ENCODE measurements around the gene GPX4. TPM values are rescaled to one million over a fixed set of nuclear protein-coding genes. Genes with fewer than 3 reads are reported as not detected.

Gene GPX4
- total and polyA plus RNA-seq, 9 of the 15 experiments (the other 6 are each of a cell fraction or from before 2014, with no cell fraction given): 61.4 to 661 (median 349) TPM

GRCh38 chr19:1112268-1113029 is 8.7 kb downstream of the GPX4 start (continued):
- no peak for TF ChIP-seq IRF9 (tag; IDR thresholded peaks at IDR 0.05)
- TF ChIP-seq POLR2A (conservative IDR thresholded peaks at IDR 0.05): peak; percentile 60
- no peak for TF ChIP-seq ZBTB17 (CRISPR knock-in tag; IDR thresholded peaks at IDR 0.05)
- TF ChIP-seq OTX1 (CRISPR knock-in tag; IDR thresholded peaks at IDR 0.05): no peak
- TF ChIP-seq GABPB2 (CRISPR knock-in tag; conservative IDR thresholded peaks at IDR 0.05): no peak
- no peak for TF ChIP-seq NFATC3 (IDR thresholded peaks at IDR 0.05)
- no peak for TF ChIP-seq ELF1 (tag; IDR thresholded peaks at IDR 0.05)
- TF ChIP-seq NCOA6 (IDR thresholded peaks at IDR 0.05): no peak
- peak; percentile 46; the same call in 1 of the 2 replicates for TF ChIP-seq RB1 (IDR thresholded peaks at IDR 0.05; ENCODE audit: low read depth)
- no peak for TF ChIP-seq ZNF707 (CRISPR knock-in tag; conservative IDR thresholded peaks at IDR 0.05)
- TF ChIP-seq HDAC1 (IDR thresholded peaks at IDR 0.05): peak in 1 of 2 experiments; percentile 45; a peak in 2 of 4 replicates
- no peak for TF ChIP-seq STAT6 (CRISPR knock-in tag; IDR thresholded peaks at IDR 0.05)
- no peak for TF ChIP-seq ZNF407 (IDR thresholded peaks at IDR 0.05; ENCODE audit: low read depth)
- no peak for TF ChIP-seq ZNF586 (CRISPR knock-in tag; conservative IDR thresholded peaks at IDR 0.05)
- no peak for TF ChIP-seq BRF1 (IDR thresholded peaks at IDR 0.05; ENCODE audit: borderline replicate concordance, extremely low read depth, insufficient read length)
- no peak for TF ChIP-seq TBL1XR1 (IDR thresholded peaks at IDR 0.05; ENCODE audit: low read length in 2 of 2)
- no peak for TF ChIP-seq CEBPB (tag; IDR thresholded peaks at IDR 0.05)
- TF ChIP-seq ZEB2 (IDR thresholded peaks at IDR 0.05): no peak
